Measurements from ENCODE around the gene ACTRT2. TPM values are rescaled to one million over a fixed set of nuclear protein-coding genes. Genes with fewer than 3 reads are reported as not detected.

Gene ACTRT2
- total and polyA plus RNA-seq, 2 donors (not counting 1 experiment from before 2014, with no cell fraction given): not detected

GRCh38 chr1:2972011-2972878 lies 49.0 kb upstream of the ACTRT2 start:
- ChIA-PET POLR2A (no interaction called here), CTCF (no interaction called here)
- Histone ChIP-seq H3K27ac (ENCODE audit: low read length in 2 of 2) (no peak overlapping the region), H3K9ac (ENCODE audit: low read length) (no peak overlapping the region), H2AFZ (ENCODE audit: insufficient read depth, low read depth, low read length, poor library complexity, severe bottlenecking) (no peak overlapping the region), H3K4me1 (ENCODE audit: control insufficient read depth in 2 of 2, insufficient read depth in 2 of 2, low read length in 2 of 2) (peaks cover 0 to 16% of the 10 kb centered on the region in 2 donors), H3K36me3 (replicated peaks in 1 of 2; ENCODE audit: control extremely low read depth in 1 of 2, control insufficient read depth in 1 of 2, extremely low read depth in 1 of 2, insufficient read depth in 2 of 2, low read length in 1 of 2) (no peaks in the 10 kb centered on the region), H4K20me1 (ENCODE audit: control insufficient read depth, insufficient read depth, low read length, poor library complexity, severe bottlenecking) (no peaks in the 10 kb centered on the region), H3K79me2 (ENCODE audit: control insufficient read depth, insufficient read depth, low read length) (no peaks in the 10 kb centered on the region), H3K4me2 (replicated peaks; ENCODE audit: low read depth, low read length, poor library complexity, severe bottlenecking) (no peak overlapping the region), H3K27me3 (replicated peaks in 1 of 4; ENCODE audit: control extremely low read depth in 1 of 4, control insufficient read depth in 3 of 4, insufficient read depth in 4 of 4, low read length in 3 of 4) (peaks cover 0 to 10% (median 1%) of the 10 kb centered on the region in 4 experiments), H3K9me3 (ENCODE audit: control extremely low read depth in 1 of 3, control insufficient read depth in 2 of 3, insufficient read depth in 1 of 3, low read length in 2 of 3) (peaks cover 0 to 6% (median 0%) of the 10 kb centered on the region in 3 donors), H3K4me3 (ENCODE audit: control extremely low read depth in 1 of 5, extremely low read depth in 1 of 5, insufficient read depth in 1 of 5, low read depth in 2 of 5, low read length in 4 of 5) (no peak overlapping the region)
- TF ChIP-seq CTCF (IDR thresholded peaks at IDR 0.05): no peak
- TF ChIP-seq EZH2 (IDR thresholded peaks at IDR 0.05; ENCODE audit: borderline replicate concordance, insufficient read depth, low read depth, low read length, poor library complexity, severe bottlenecking): no peak
- peaks cover 3% of the 10 kb centered on the region for H3K27me3 Mint-ChIP-seq
- H3K4me3 Mint-ChIP-seq: no peak overlapping the region
- WGBS (ENCODE audit: insufficient coverage): 83% methylated on average over 25 of the region's 27 CpGs
- DNase-seq (no peak), ATAC-seq (ENCODE audit: low read depth) (no peak)
- no peaks in the 10 kb centered on the region for H3K9me3 Mint-ChIP-seq (ENCODE audit: insufficient read depth)
- H3K27ac Mint-ChIP-seq: no peak overlapping the region
- intact Hi-C loops (cut with micrococcal nuclease): no loop called here
- peaks cover 6% of the 10 kb centered on the region for H3K4me1 Mint-ChIP-seq

- Histone ChIP-seq H3K27ac (ENCODE audit: low read length in 2 of 2) (no peak overlapping the region), H3K4me1 (ENCODE audit: control insufficient read depth in 2 of 2, insufficient read depth in 2 of 2, low read length in 2 of 2) (peaks cover 0 to 16% of the 10 kb centered on the region in 2 donors), H3K9ac (ENCODE audit: low read length) (no peak overlapping the region), H3K4me2 (replicated peaks; ENCODE audit: low read depth, low read length, poor library complexity, severe bottlenecking) (no peak overlapping the region), H3K36me3 (replicated peaks in 1 of 2; ENCODE audit: control extremely low read depth in 1 of 2, control insufficient read depth in 1 of 2, extremely low read depth in 1 of 2, insufficient read depth in 2 of 2, low read length in 1 of 2) (no peaks in the 10 kb centered on the region), H3K9me3 (ENCODE audit: control extremely low read depth in 1 of 3, control insufficient read depth in 2 of 3, insufficient read depth in 1 of 3, low read length in 2 of 3) (peaks cover 0 to 3% (median 0%) of the 10 kb centered on the region in 3 donors), H3K27me3 (replicated peaks in 1 of 4; ENCODE audit: control extremely low read depth in 1 of 4, control insufficient read depth in 3 of 4, insufficient read depth in 4 of 4, low read length in 3 of 4) (peaks cover 0 to 10% (median 1%) of the 10 kb centered on the region in 4 experiments), H3K4me3 (ENCODE audit: control extremely low read depth in 1 of 5, extremely low read depth in 1 of 5, insufficient read depth in 1 of 5, low read depth in 2 of 5, low read length in 4 of 5) (no peak overlapping the region), H3K79me2 (ENCODE audit: control insufficient read depth, insufficient read depth, low read length) (no peaks in the 10 kb centered on the region), H4K20me1 (ENCODE audit: control insufficient read depth, insufficient read depth, low read length, poor library complexity, severe bottlenecking) (no peaks in the 10 kb centered on the region), H2AFZ (ENCODE audit: insufficient read depth, low read depth, low read length, poor library complexity, severe bottlenecking) (no peak overlapping the region)
- ATAC-seq (ENCODE audit: low read depth) (no peak), DNase-seq (no peak)
- Mint-ChIP-seq H3K4me1 (peaks cover 6% of the 10 kb centered on the region), H3K4me3 (no peak overlapping the region), H3K9me3 (ENCODE audit: insufficient read depth) (no peaks in the 10 kb centered on the region), H3K27me3 (peaks cover 3% of the 10 kb centered on the region), H3K27ac (no peak overlapping the region)
- WGBS (ENCODE audit: insufficient coverage): 63% methylated on average over 7 of the region's 14 CpGs
- intact Hi-C loops (cut with micrococcal nuclease): no loop called here
- no peak for TF ChIP-seq CTCF (IDR thresholded peaks at IDR 0.05)
- no peak for TF ChIP-seq EZH2 (IDR thresholded peaks at IDR 0.05; ENCODE audit: borderline replicate concordance, insufficient read depth, low read depth, low read length, poor library complexity, severe bottlenecking)
- ChIA-PET POLR2A (no interaction called here), CTCF (no interaction called here)
Measured at GRCh38 chr1:2972879-2973575, 48.2 kb upstream of the ACTRT2 start.
